Cardiac septum (tissue), 1 donor: ENCODE data around the gene MAD1L1. TPM values are rescaled to one million over a fixed set of nuclear protein-coding genes. Genes with fewer than 3 reads are reported as not detected.

ENCODE experiments used
- DNase-seq: peaks from one replicate; pipeline ENCODE4 v3.0.0-alpha.2; 2020; ENCODE audit warnings: low spot score
- intact Hi-C: fragments of 100-400 bp; cut with DNase I; formaldehyde crosslinking; loops from one replicate; pipeline ENCODE4 v1.14.0; 2022
- total RNA-seq: library from RNA; stranded (reverse); fragmentation: NEBNext Ultra II Directional; extraction: Animal tissue kit (Norgen Biotek cat#: 25700); gene quantifications from one replicate; pipeline ENCODE4 v1.2.1, GENCODE V29; 2021
- donor health status: DM: no; HTN: no; CAD: no.

Gene MAD1L1
- total RNA-seq, 1 donor from 2014 or later = 13.5 TPM

DNA sequence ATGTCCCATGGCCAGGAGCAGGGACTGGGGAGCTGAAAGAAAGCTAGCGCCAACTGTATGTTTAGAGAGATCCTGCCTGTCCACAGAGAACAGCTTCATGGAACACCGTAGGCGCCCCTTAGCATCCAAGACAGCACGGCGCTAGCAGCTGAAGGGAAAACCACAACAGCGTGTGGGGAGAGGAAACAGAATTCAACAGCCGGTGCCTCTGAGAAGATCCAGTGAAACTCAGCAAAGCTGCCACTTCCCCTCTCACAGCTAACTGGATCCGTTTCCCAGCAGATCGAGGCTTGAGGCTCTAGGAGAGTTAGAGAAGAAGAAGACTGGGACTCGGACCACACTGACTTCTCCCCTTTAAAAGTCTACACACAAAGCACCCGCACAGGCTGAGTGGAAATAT, 145.0 kb downstream of the MAD1L1 start:
- intact Hi-C loops = no loop called here

DNA sequence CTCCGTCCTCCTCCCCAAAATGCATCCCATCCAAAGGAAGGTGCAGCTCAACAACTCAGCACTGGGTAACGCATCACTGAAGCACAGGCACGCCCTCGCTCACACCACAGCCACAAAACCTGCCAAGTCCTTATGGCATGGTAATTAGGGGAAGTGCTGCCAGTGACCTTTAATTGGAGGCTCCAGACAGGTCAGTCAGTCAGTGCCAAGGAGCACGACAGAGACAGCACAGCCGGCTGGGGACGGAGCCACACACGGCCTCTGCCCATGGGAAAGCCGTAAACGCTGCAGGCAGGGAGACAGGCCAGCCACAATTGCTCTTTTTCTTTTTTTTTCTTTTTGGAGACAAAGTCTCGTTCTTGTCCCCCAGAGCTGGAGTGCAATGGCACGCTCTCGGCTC, 146.5 kb downstream of the MAD1L1 start:
- no peak for DNase-seq
- intact Hi-C loops = no loop called here

More for the DNA sequence above, 145.0 kb downstream of the MAD1L1 start:
- no peak for DNase-seq

DNA sequence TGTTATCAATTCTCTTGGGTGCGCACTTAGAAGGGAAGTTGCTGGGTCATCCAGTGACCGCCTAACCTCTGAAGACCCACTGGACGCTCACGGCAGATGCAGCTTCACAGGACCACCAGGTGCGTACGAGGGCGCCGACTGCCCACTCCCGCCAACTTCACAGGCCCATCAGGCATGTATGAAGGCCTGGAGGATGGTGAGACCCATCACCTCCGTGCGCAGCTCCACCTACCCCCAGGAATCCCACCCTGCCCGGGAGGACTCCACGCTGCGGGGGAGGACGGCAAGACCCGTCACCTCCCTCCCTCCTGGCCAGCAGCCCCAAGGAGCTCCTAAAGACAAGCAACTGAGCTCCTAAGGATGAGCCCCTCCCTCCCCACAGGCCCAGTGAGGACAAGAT, 146.9 kb downstream of the MAD1L1 start:
- no peak for DNase-seq
- intact Hi-C loops = no loop called here

DNA sequence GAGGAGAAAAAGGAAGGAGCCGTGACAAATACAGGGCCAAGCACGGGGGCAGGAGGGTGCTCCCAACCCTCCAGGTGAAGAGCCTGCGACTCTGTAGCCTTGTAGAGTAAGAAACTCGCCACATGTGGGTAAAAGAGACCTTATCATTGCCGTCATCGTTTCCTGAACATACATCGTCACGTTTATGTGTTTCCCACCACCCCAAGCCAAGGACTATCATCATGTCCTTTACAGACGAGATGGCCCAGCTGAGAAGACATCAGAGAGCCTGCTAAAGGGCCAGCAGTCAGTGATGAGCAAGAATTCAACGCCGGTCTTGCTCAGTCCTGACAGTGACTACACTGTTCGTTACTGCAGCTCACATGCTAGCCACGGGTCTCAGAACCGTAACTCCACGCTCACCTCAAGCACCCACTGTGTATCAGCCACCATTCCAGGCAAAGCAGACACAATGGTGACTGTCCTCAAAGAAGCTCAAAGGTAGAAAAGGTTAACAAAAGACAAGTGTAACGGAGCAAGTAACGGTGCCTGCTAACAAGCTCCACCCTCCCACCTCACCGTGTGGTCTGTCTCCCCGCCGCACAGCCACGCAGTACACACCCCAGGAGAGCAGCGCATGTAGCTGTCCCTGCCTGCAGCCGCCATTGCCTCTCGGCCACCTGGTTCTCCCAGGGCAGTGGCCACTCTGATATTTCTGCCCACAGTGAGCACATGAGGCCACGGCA, 147.8 kb downstream of the MAD1L1 start:
- intact Hi-C loops = no loop called here
- DNase-seq = no peak

DNA sequence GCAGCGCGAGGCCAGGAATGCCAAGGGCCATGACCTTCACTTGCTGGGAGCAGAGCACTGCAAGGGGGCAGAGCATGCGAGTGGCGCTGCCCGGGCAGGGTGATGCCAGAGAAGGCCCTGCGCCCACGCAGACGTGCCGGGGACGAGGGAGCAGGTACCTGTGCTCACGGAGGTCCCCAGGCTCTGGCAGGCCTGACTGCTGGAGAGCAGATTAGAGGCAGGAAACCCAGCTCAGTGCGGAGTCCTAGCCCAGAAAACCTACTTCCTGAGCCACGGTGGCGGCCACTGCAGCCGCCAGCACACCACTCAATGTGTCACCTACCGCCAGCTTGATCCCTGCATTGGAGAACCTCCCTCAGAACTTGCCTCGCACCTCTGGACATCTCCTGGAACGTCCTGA, 148.4 kb downstream of the MAD1L1 start:
- DNase-seq = no peak
- intact Hi-C loops = no loop called here

DNA sequence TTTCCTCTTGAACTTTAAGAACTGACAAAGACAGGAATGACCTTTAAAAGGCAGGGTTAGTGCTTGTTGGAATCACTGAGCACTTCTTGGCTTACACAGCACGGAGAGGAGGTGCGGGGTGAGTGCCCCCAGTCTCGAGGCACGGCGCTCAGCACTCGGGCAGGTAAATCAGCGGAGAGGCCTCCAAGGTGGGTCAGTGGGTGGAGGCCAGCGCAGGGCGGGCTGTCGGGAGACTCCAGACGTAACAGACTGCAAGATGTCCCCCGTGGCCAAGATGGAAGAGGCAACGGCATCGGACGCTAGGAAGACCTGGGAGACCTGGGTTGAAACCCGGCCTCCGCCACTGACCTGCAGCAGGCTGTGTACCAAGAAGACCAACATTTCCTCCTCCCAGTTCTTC, 149.4 kb downstream of the MAD1L1 start:
- intact Hi-C loops = no loop called here
- no peak for DNase-seq

DNA sequence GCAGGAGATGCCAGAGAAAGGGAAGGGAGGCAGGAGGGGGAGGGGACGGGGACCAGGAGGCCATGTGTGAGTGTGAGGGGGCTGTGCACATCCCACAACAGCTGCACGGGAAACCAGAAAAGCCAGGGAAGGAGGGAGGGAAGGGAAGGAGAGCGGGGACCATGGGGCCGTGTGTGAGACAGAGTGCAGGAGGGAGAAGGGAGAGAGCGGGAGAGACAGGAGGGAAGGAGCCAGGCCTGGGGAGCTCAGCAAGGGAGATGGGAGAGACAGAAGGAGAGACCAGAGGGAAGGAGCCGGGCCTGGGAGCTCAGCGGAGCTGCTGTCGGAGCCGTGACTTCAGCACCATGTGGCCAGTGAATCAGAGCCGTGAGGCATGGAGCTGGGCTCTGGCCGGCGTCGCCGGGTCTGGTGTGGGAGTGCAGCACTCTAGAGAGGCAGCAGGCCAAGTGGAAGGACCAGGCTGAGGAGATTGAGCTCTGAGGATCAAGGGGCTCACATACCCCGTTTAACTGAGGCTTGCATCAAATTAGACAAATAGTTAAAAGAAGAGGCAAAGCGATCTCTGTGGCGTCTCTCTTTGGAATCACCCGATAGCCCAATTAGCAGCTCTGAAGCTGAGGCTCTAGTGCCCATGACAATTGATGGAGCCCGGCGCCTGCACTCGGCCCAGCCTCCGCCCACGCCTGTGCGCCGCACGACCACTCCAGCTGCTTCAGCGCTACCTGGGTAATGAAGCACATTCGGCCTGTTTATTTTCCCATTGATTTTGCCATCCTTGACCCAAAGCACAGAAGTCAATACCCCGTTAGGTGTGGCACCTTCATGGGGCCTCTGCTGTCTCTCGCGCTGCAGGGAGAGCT, 150.4 kb downstream of the MAD1L1 start:
- DNase-seq = no peak
- intact Hi-C loops = no loop called here

DNA sequence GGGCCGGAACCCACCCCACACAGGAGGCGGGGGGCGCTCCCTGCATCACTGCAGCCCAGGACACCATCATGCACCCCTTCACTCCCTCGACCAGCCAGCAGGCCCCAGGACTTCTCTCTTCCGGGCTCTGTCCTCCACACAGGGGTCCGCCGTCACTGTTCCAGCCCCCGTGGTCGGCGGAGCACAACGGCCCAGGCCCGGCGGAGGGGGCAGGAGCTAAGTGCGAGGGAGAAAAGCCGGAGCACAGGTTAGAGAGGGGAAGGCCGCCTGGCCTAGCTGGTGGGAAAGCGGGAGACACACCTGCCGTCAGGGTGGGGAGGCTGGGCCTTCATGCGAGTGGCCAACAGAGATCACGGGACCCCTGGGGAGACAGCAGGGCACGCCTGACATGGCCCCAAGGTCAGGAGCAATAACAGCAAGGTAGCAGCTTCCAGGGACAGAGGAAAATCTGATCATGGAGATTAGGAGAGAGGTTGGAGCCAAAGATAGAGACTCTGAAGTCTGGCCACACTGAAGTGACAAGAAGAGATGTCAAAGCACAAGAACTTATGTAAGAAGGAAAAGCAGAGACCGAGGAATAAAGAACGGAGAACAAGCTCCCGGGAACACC, 151.1 kb downstream of the MAD1L1 start:
- intact Hi-C loops = no loop called here
- no peak for DNase-seq

DNA sequence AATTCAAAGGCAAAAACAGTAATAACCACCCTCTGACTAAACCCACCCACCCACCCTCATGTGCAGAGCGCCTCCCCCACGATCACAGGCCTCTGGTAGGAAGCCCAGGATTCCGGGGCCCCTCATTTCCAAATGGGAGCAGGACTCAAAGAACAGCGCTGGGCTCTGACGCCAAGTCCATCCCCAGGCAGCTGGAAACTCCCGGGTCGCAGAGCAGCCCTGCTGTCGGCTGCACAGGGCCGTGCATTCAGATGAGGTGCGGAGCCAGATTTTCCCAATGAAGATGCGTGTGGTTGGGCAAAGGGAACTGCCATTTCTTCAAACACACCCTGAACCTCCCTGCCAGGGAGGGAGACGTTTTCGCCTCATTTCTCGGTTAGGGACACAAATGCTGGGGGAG, 152.3 kb downstream of the MAD1L1 start:
- no peak for DNase-seq
- intact Hi-C loops = no loop called here

DNA sequence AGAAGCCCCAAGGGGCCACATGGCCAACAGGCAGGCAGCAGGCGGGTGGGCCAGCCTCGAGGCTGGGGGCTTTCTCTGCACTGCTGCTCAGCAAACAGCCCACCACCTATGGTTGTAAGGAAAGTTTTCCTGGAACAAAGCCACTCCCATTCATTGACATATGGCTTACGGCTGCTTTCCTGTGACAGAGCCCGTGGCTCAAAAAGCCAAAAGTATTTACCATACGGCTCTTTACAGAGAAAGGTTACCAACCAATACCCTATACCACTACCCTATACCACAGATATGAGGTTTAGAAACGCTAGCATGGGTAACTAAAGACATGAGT, 152.7 kb downstream of the MAD1L1 start:
- intact Hi-C loops = no loop called here
- DNase-seq = no peak

DNA sequence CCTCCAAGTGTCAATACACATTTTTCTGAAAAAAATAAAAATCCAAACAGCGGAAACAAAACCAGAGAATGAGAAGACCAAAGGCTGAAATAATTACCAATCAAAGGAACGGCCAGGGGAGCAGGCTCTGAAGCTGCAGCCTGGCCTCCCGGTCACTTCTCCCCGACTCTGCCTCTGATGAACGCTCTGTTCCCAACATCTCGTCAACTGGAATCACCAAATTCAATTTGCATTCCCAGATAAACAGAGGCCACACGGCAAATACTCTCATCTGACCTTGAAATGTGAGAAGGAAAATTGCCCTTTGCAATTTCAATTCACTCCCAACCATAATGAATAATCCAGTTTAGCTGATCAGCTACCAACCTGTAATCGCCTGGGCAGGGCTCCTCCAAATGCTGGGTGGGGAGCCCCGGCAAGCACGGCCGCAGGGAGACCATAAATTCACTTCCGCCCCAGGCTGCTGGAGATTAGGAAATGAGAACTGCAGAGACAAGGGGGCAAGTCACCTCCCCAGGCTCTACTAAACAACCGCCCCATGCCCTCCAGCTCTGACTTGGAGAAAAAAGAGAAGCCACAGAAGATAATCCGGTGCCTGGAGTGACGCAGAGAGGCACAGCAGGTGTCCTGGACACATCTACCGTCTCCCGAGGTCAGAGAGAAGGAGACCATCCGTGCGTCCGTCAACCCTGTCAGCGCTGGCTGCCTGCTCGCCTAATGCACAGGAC, 153.2 kb downstream of the MAD1L1 start:
- no peak for DNase-seq
- intact Hi-C loops = no loop called here

DNA sequence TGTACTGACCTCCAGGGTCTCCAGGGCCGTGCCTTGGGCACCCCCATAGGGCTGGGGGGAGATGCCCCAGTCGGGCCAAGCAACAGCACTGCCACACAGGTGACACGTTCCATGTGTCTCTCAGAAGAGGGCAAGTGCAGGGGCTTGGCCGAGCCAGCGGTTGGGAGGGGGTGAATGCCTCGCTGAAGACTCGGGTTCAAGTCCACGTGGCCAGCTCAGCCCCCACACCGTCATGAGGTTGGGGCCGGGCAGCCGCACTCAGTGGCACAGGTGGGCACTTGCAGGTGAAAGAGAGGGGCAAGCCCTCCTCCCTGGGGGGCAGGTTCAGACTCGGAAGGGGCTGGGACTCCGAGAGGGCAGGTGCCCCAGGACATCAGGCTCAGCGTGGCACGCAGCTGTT, 153.8 kb downstream of the MAD1L1 start:
- intact Hi-C loops = no loop called here
- no peak for DNase-seq

DNA sequence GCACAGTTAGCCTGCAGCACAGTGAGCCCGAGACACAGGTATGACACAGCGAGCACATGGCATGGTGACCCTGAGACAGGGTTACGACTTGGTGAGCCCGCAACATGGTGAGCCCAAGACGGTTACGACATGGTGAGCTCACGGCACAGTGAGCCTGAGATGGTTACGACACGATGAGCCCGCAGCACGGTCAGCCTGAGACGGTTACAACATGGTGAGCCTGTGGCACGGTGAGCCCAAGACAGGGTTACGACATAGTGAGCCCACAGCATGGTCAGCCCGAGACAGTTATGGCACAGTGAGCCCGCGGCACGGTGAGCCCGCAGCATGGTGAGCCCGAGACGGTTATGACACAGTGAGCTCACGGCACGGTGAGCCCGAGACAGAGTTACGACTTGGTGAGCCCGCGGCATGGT, 156.1 kb downstream of the MAD1L1 start:
- intact Hi-C loops = no loop called here
- no peak for DNase-seq

DNA sequence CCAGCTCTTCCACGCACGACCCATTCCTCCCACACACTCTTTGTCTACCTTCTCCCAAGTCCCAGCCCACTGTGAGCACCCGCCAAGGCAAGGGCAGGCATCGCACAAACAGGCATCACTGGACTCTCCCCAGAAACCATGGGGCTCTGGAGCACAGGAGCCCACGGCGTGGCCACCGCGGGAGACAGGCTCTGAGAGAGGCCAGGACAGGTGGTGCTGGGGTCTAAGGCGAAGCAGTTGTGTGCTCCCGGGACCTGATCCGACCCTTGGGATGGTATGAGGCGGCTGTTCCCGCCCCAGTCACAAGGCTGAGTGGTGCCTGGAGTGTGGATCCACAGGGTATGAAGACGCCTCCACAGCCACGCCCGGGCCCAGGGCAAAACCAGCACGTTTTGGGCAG, 156.9 kb downstream of the MAD1L1 start:
- DNase-seq = no peak
- intact Hi-C loops = no loop called here

DNA sequence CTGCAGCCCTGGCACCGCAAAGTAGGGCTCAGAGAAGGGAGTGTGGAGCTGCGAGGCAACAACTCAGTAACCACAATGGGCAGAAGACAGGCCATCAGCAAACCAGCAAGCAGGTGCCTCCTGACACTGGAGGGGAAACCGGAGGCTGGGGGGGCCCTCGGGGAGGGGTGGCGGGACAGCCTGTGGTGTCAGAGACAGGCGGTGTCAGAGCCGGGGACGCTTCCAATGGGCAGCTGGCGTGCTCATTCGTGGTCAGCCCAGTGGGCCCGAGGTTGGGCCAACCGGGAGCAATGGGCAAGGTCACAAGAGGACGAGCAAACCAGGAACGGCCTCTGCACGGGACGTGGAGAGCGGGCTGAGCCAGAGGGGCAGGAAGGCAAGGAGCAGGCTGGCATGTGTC, 158.1 kb downstream of the MAD1L1 start:
- intact Hi-C loops = no loop called here
- DNase-seq = no peak

DNA sequence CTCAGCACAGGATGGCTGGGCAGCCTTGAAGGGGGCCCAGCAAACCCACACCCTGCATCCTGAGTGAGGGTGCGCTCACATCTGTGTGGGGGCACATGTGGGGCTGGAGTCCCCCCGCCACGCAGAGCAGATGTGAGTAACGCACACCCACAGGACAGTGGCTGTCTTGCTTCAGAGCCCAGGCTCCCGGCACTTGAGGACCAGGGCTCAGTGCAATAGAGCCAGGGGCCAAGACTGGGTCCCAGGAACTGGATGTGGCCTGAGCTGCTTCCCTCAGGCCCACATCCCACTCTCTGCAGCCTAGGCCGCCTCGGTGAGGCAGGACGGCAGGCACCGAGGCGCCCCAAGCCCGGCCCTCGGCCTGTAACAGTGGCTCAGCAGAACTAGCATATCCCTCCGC, 159.9 kb downstream of the MAD1L1 start:
- intact Hi-C loops = no loop called here
- DNase-seq = no peak

DNA sequence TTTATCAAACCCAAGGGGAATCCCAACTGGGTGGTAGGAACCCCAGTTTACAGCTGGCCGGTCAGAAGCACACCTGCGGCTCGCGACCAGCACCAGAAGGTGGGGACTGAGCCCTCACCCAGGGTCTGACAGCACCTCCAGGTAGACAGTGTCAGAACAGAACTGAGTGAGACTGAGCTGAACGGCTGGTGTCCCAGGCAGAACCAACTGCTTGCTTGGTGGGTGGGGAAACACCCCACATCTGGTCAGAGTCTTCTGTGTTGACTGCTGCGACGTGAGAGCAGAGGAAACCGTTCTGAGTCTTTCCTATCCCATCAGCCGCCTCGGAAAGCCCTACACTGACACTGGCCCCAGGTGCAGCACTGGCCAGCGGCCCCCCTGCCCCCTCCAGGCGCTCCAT, 160.7 kb downstream of the MAD1L1 start:
- no peak for DNase-seq
- intact Hi-C loops = no loop called here

DNA sequence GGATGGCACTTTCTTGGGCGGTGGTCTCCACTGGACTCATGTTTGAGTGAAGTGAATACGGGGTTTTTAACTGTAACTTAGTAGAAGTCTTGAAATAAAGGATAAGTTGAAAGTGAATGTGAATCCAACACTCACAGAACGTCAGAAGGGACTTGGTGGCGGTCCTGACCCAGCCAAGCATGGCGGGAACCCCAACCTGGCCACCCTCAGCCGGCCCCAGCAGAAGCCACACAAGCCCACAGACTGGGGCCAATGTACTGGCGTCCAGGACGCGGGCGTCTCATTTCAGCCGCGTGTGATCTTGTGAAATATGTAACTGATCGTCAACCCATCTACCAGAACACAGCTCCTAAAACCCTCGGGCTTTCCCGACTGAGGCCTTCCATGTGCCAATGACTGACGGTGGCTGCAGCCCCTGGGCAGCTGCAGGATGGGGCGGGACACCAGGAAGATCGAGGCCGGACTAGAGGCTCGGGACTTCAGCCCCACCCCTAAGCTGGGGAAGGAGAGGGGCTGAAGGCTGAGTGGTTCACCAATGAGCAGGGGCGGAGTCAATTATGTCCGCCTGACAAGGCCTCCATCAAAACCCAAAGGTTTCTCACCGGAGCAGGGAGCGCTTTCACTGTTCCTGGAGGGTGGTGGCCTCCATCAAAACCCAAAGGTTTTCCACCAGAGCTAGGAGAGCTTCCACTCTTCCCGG, 161.5 kb downstream of the MAD1L1 start:
- DNase-seq = no peak

DNA sequence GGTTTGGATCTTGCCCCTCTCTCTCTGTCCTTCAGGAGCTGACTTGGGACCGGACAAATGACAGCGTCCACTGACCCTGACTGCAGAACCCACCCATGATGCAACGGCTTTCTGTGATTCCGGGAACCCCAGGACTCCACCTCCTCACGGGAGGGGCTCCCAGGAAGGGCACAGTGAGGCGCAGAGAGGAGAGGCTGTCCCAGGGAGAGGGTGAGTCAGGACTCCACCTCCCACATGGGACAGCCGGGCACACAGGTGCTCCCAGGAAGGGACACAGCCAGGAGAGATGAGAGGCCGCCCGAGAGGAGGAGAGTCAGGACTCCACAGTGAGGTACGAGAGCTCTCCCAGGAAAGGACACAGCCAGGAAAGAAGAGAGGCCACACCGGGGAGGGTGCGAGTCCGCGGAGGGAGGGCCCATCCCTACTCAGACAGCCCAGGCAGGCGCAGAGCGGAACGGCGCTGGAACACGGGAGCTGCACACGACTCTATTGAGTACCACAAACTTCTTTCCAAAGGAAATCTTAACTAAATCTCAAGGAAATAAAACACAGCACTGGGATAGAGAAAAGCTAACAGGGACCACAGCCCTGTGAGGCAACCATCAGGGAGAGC, 162.5 kb downstream of the MAD1L1 start:
- intact Hi-C loops = no loop called here
- DNase-seq = no peak

More for the DNA sequence above, 161.5 kb downstream of the MAD1L1 start:
- intact Hi-C loops = no loop called here
